T-helper 17 cell (primary cell): Measurements from ENCODE around the gene AUP1. TPM values are rescaled to one million over a fixed set of nuclear protein-coding genes. Genes with fewer than 3 reads are reported as not detected.

ENCODE experiments used
- ATAC-seq: fragments of 150-1000 bp; cut with Tn5 transposase; 2 replicates; pipeline ENCODE4 v1.10.0; 2021; ENCODE audit warnings: mild to moderate bottlenecking, moderate library complexity
- DNase-seq, 3 donors: peaks; one replicate each; pipeline versions ENCODE4 v3.0.0 to v3.0.0-alpha.2; 2020 to 2021
- H3K9me3 ChIP-seq: one replicate; pipeline ENCODE4 v1.7.0; 2013; ENCODE audit warnings: low read length, mild to moderate bottlenecking; ENCODE audit not compliant: control insufficient read depth, poor library complexity, severe bottlenecking
- H3K27ac Mint-ChIP-seq: one replicate; pipeline ENCODE4 v1.8.0; 2022; ENCODE audit warnings: mild to moderate bottlenecking, moderate library complexity, mixed read lengths
- H3K27me3 Mint-ChIP-seq: one replicate; pipeline ENCODE4 v1.8.0; 2022; ENCODE audit warnings: mixed read lengths
- H3K36me3 Mint-ChIP-seq: one replicate; pipeline ENCODE4 v1.8.0; 2022; ENCODE audit warnings: low read depth, mixed read lengths
- H3K4me1 Mint-ChIP-seq: one replicate; pipeline ENCODE4 v1.8.0; 2022; ENCODE audit warnings: mild to moderate bottlenecking, mixed read lengths
- H3K4me3 Mint-ChIP-seq: one replicate; pipeline ENCODE4 v1.8.0; 2022; ENCODE audit warnings: mild to moderate bottlenecking, moderate library complexity, mixed read lengths
- total RNA-seq, 4 donors: library from RNA in 2 of 4; stranded (reverse) in 2 of 4; gene quantifications; one replicate each; pipeline ENCODE4 v1.2.3 and lab custom pipeline; 2022 to 2026

AUP1 gene
- total RNA-seq, 2 donors from 2014 or later, result 139 to 153 TPM

DNA sequence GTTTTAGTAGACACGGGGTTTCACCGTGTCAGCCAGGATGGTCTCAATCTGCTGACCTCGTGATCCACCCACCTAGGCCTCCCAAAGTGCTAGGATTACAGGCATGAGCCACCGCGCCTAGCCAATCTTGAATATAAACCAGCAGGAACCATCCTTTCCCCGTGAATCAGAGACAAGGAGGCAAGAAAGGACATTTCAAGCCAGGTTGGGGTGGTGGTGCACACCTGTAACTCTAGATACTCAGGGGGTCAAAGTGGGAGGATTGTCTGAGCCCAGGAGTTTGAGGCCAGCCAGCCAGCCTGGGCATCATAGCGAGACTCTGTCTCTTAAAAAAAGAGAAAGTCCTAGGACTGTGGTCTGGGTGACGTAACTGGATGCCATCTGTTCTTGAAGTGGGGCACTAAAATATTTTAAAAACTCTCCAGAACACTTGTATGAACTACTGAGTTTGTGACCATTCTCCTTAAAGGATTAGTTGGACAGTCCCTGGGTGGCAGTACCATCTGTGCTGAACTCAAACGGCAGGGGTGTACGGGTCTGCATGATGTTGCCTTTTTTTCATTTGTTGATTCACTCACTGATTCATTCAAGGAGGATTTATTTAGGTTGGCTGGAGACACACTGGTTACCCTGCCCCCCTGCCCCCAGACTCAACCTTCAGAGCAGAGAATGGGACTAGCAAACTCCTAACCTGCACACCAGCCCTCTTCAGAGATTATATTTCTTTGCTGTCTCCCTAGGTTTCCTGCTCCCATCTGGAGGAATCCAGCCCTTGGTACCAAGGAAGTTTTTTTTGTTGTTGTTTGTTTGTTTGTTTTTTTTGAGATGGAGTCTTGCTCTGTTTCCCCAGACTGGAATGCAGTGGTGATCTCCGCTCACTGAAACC is 18.2 kb downstream of the AUP1 start:
- Mint-ChIP-seq H3K27me3 (peaks cover 20% of the 10 kb centered on the region), H3K36me3 (peaks cover 4% of the 10 kb centered on the region), H3K4me3 (no peak overlapping the region), H3K4me1 (peaks cover 37% of the 10 kb centered on the region), H3K27ac (peak overlapping the region; percentile 16)
- DNase-seq (no peak), ATAC-seq (no peak)
- no peaks in the 10 kb centered on the region for H3K9me3 ChIP-seq

- peaks cover 13% of the 10 kb centered on the region for H3K27me3 Mint-ChIP-seq
- ATAC-seq (no peak), DNase-seq (no peak)
- no peak overlapping the region for H3K4me3 Mint-ChIP-seq
- peaks cover 4% of the 10 kb centered on the region for H3K36me3 Mint-ChIP-seq
- peak overlapping the region; percentile 56 for H3K27ac Mint-ChIP-seq
- peaks cover 34% of the 10 kb centered on the region for H3K4me1 Mint-ChIP-seq
- H3K9me3 ChIP-seq, result no peaks in the 10 kb centered on the region
These were observed 19.2 kb downstream of the AUP1 start for GRCh38 chr2:74510272-74510671.

DNA sequence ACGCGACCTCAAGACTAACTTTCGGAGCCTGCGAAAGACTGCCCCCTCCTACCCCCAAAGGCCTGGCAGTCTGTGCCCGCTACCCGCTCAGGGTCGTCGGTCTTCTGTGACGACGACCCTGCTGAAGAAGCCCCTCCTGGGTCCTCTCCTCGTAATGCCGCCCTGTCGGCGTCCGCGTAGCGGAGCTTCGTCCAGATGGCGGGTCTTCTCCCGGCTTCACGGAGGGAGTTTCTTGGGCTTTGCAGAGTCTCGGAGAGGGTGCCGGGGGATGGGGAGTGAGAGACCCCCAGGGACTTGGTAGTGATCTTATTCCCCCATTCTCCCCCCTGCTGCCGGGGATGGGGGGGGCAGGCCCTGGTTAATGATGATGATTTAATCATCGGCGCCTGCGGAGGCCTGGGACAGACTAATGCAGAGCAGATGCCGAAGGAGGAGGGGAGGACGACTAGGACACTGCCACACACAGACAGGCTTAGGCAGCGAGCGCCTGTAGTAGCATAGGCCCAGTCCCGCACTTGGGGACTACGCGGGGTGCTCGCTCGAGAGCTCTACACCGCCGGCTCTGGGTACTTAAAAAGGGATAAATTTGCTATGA is 21.5 kb downstream of the AUP1 start:
- no peak for DNase-seq
- peaks cover 32% of the 10 kb centered on the region for H3K27me3 Mint-ChIP-seq
- peaks cover 13% of the 10 kb centered on the region for H3K36me3 Mint-ChIP-seq
- no peaks in the 10 kb centered on the region for H3K9me3 ChIP-seq
- H3K4me3 Mint-ChIP-seq, result peak overlapping the region; percentile 99
- H3K27ac Mint-ChIP-seq, result peak overlapping the region; percentile 100
- ATAC-seq, result no peak
- H3K4me1 Mint-ChIP-seq, result peaks cover 38% of the 10 kb centered on the region

DNA sequence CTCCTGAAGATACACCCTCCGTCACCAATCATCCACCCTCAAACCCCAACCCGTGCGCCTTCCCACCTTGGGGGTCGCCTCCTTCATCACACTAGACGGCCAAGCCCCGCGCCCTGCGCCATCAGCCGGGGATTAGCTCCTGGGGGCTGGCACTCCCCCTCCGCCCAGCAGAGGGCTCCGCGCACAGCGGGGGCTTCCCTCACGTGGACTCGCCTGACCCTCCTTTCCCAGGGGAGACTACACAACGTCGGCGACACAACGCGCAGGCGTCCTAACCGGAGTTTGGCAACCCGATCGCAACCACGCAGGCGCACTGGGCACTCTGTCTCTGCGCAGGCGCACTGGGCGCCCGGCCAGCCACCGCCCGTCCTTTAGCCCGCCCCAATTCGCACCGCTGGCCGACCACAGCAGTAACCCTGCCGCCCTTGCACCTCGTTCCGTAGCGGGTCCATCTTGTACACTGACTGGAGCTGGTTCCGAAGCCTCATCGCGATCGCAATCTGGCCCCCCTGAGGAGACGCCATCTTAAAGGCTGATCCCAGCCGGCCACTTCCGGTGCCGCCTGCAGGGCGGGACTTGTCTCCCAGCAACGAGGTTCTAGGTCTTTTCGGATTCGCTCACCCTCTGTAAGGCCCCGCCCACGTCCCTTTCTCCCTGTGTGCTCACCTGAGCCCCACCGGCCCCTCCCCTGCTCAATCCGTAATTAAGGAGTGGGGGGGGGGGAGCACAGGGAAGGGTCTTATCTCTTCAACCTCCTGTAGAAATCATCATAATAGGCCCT is 22.2 kb downstream of the AUP1 start, which contains the start of gene PCGF1:
Gene PCGF1, minus strand, starts transcription at position 551 of the 781 bp plus-strand sequence. Its CDS starts 27 bp downstream, at position 524.
- peaks cover 33% of the 10 kb centered on the region for H3K27me3 Mint-ChIP-seq
- H3K4me1 Mint-ChIP-seq, result peaks cover 38% of the 10 kb centered on the region
- peak within 1 kb of the TSS; percentile 100 for H3K27ac Mint-ChIP-seq

GRCh38 chr2:74505448-74506246 is 23.9 kb downstream of the AUP1 start:
- no peak for ATAC-seq
- no peaks in the 10 kb centered on the region for H3K9me3 ChIP-seq
- Mint-ChIP-seq H3K27ac (peak overlapping the region; percentile 56), H3K4me1 (peaks cover 41% of the 10 kb centered on the region), H3K4me3 (no peak overlapping the region), H3K27me3 (peaks cover 50% of the 10 kb centered on the region), H3K36me3 (peaks cover 13% of the 10 kb centered on the region)
- no peak for DNase-seq

More for the DNA sequence above, 22.2 kb downstream of the AUP1 start, which contains the start of gene PCGF1:
- no peaks in the 10 kb centered on the region for H3K9me3 ChIP-seq
- ATAC-seq (peak; percentile 96), DNase-seq (peak; percentile 92 to 97 (median 96))
- H3K36me3 Mint-ChIP-seq, result peaks cover 13% of the 10 kb centered on the region
- peak within 1 kb of the TSS; percentile 99 for H3K4me3 Mint-ChIP-seq

DNA sequence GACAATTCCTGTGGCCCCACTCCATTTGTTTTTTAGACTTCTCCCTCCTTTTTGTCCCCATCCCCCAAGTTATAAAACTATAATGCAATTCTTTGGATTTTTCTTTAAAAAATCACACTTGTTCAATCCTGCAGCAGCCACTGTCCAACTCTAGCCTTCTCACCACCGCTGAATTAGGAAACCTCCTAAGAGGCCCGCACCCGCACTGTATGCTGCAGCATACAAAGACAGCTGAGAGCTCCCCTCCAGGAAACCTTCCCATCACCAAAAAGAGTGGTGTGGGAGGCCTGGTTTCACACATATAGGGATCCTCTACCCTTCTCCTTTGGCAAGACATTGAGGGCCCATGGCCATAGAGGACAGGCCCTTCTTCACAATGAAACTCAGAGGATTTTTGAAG is 24.9 kb downstream of the AUP1 start:
- Mint-ChIP-seq H3K36me3 (peaks cover 13% of the 10 kb centered on the region), H3K4me1 (peaks cover 38% of the 10 kb centered on the region), H3K27me3 (peaks cover 59% of the 10 kb centered on the region), H3K27ac (peak overlapping the region; percentile 56), H3K4me3 (no peak overlapping the region)
- no peak for DNase-seq
- no peak for ATAC-seq
- H3K9me3 ChIP-seq, result no peaks in the 10 kb centered on the region

GRCh38 chr2:74503506-74504475 is 25.7 kb downstream of the AUP1 start:
- ATAC-seq (no peak), DNase-seq (no peak)
- H3K9me3 ChIP-seq, result no peaks in the 10 kb centered on the region
- Mint-ChIP-seq H3K27me3 (peaks cover 64% of the 10 kb centered on the region), H3K36me3 (peaks cover 13% of the 10 kb centered on the region), H3K4me1 (peaks cover 42% of the 10 kb centered on the region), H3K4me3 (peak overlapping the region; percentile 75), H3K27ac (peak overlapping the region; percentile 56)

GRCh38 chr2:74502720-74503505 is 26.6 kb downstream of the AUP1 start:
- Mint-ChIP-seq H3K36me3 (peaks cover 13% of the 10 kb centered on the region), H3K4me3 (peak overlapping the region; percentile 75), H3K27ac (no peak overlapping the region), H3K27me3 (peaks cover 71% of the 10 kb centered on the region), H3K4me1 (peaks cover 42% of the 10 kb centered on the region)
- DNase-seq, result no peak
- no peak for ATAC-seq
- H3K9me3 ChIP-seq, result no peaks in the 10 kb centered on the region

DNA sequence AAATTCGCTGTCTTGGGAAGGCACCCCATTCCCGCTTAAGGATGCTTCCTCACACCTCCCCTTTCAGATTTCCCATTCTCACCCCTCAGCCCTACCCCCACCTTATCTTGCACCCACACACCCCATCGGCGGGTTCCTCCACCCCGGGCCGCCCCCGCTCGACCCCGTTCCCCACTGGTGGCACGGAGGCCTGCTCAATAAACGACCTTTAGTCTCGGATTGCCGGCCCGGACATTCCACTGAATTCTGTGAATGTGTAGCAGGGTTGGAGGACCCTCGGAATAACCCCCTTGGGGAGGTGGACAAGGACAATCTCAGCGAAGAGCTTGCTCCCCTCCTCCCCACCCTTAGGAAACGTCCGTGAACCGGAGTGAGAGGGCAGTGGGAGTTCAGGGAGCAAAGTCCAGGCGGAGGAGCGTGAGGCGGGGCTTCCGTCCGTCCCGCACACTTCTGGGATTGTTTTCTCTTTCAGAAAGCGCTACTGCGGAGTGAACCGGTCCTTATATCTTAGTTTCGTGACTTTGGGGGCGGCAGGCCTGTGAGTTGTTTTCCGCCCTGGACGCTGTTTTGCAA is 27.3 kb downstream of the AUP1 start:
- Mint-ChIP-seq H3K4me3 (peak overlapping the region; percentile 75), H3K4me1 (peaks cover 39% of the 10 kb centered on the region), H3K36me3 (peaks cover 11% of the 10 kb centered on the region), H3K27me3 (peaks cover 76% of the 10 kb centered on the region), H3K27ac (no peak overlapping the region)
- H3K9me3 ChIP-seq, result no peaks in the 10 kb centered on the region
- ATAC-seq, result no peak
- DNase-seq, result no peak

DNA sequence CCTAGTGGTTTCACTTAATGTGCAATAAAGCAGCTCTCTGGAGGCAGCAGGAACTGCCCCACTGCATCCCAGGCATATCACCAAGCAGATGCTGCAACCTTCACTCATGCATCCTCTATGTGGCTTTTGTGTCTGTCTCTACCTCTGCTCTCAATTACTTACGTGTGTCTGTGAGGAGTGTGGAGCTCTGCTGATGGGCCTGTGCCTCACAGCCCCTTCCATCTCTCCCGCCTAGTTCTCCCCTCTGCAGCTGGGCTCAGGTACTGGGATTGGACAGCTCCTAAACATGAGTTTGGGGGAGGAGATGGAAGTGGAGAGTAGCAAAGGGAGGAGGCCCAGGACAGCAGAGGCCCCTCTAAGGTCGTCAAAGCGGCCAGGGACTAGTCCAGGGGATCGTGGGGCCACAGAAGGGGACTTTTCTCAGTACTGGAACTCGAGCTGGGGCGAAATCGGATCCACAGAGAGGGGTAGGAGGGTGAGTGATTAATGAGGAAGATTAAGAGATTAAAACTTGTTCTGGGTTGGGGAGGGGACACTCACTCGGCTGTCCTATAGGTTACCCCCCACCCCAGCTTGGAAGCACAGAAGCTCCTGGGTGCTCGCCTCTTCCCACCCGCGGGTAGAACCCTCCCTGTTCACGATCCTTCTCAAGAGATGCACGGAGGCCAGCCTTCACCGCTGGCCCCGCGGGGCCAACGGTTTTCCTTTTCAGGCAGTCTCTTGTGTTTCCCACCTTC is 28.0 kb downstream of the AUP1 start:
- DNase-seq (no peak), ATAC-seq (no peak)
- H3K27me3 Mint-ChIP-seq, result peaks cover 73% of the 10 kb centered on the region
- H3K4me1 Mint-ChIP-seq, result peaks cover 32% of the 10 kb centered on the region
- H3K4me3 Mint-ChIP-seq, result peak overlapping the region; percentile 71
- peaks cover 11% of the 10 kb centered on the region for H3K36me3 Mint-ChIP-seq
- H3K9me3 ChIP-seq, result no peaks in the 10 kb centered on the region
- H3K27ac Mint-ChIP-seq, result peak overlapping the region; percentile 2
